Measurements from ENCODE around the gene DOCK3.

DNA sequence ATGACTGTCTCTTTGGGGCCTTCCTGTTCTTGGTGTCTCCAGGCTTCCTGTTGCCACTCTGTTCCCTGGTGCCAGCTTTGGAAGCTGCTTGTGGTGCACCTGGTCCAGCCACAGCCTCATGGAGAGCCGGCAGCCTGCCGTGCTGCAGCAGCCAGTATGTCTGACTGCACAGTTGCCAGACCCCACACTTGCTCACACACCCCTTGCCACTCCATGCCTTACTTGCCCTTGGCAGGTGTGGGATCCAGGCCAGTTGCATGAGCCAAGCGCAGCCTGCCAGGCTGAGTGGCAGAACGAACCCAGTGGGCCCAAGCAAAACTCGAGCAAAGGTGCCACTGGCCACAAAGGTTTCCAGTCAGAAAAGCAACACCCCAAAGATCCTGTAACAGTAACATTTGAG, 309.2 kb downstream of the DOCK3 start:
- TF ChIP-seq POLR2A (IDR thresholded peaks at IDR 0.05; ENCODE audit: low read depth, low read length) = no peak
- TF ChIP-seq TAF1 (IDR thresholded peaks at IDR 0.05; ENCODE audit: low read depth, low read length) = no peak
- no peak for TF ChIP-seq POLR2AphosphoS5 (IDR thresholded peaks at IDR 0.05; ENCODE audit: low read depth, low read length)
- TF ChIP-seq SPI1 (IDR thresholded peaks at IDR 0.05; ENCODE audit: low read depth, low read length) = no peak

All from GM12891 (cell line).